Gastrocnemius medialis (tissue), 4 donors: ENCODE data around the gene KDM8.

Experiments
- POLR2A ChIP-seq, 2 donors: fragments of 450-650 bp; IDR thresholded peaks; one replicate each; pipeline ENCODE4 v1.6.1; 2017; ENCODE audit warnings: antibody characterized with exemption in 2 of 2, mild to moderate bottlenecking in 2 of 2, moderate library complexity in 2 of 2
- TF ChIP-seq, protein P1 (sequence below), 5 experiments: fragments of 450-650 bp in 3 of 5; fragments of 200-600 bp in 2 of 5; sonication (generic) in 2 of 5; IDR thresholded peaks in 4 of 5; conservative IDR thresholded peaks in 1 of 5; 1 replicate in 4 of 5; 2 replicates in 1 of 5; pipeline ENCODE4 v1.5.1; 2016 to 2019; ENCODE audit warnings: antibody characterized with exemption in 5 of 5, mild to moderate bottlenecking in 3 of 5, moderate library complexity in 3 of 5

DNA sequence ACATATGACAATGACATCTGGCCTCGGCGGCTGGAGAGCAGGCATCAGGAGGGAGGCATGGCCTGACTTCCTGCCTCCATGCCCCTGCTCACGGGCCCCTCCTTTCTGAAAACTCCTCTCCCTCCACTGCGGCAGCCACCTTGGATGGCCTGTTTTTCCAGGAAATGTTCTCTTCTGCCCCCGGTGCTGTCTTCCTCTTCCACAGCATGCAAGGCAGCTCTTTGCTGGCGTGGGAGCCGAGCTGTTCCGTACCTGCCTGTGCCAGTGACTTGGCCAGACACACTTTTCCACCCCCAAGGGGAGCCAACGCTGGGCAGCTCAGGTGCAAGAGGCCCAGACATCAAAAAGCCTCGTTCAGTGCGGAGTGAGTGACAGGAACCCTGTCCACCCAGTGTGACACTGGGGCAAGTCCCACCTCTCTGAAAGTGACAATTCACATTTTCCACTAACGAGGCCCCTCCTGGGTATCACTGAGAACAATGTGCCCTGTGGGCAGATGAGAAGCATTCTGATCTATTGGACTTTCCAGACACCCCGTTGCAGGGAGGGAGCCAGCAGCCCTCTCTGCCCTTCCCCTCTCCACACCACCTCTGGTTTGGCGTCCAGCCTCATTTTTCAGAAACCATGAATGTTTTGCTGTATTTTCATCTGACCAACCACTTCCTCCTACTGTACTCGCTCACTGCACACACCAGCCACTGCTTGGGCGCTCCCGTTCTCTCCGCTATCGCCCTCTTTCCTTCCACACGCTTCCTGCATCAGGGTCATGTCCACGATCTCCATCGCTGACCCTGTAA is 34.1 kb downstream of the KDM8 start:
- peak in 1 of 2 donors; percentile 8 for TF ChIP-seq POLR2A (IDR thresholded peaks at IDR 0.05)
- TF ChIP-seq, protein P1, sequence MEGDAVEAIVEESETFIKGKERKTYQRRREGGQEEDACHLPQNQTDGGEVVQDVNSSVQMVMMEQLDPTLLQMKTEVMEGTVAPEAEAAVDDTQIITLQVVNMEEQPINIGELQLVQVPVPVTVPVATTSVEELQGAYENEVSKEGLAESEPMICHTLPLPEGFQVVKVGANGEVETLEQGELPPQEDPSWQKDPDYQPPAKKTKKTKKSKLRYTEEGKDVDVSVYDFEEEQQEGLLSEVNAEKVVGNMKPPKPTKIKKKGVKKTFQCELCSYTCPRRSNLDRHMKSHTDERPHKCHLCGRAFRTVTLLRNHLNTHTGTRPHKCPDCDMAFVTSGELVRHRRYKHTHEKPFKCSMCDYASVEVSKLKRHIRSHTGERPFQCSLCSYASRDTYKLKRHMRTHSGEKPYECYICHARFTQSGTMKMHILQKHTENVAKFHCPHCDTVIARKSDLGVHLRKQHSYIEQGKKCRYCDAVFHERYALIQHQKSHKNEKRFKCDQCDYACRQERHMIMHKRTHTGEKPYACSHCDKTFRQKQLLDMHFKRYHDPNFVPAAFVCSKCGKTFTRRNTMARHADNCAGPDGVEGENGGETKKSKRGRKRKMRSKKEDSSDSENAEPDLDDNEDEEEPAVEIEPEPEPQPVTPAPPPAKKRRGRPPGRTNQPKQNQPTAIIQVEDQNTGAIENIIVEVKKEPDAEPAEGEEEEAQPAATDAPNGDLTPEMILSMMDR (IDR thresholded peaks at IDR 0.05 in 4 of 5, conservative IDR thresholded peaks at IDR 0.05 in 1 of 5): no peak
